HG03460 (cell line): ENCODE results near the gene ULK3.

Experiments
- ATAC-seq: cut with Tn5 transposase; IDR thresholded peaks from one replicate; pipeline ENCODE4 v1.9.1; 2021; ENCODE audit not compliant: unreplicated experiment

Gene ULK3

DNA sequence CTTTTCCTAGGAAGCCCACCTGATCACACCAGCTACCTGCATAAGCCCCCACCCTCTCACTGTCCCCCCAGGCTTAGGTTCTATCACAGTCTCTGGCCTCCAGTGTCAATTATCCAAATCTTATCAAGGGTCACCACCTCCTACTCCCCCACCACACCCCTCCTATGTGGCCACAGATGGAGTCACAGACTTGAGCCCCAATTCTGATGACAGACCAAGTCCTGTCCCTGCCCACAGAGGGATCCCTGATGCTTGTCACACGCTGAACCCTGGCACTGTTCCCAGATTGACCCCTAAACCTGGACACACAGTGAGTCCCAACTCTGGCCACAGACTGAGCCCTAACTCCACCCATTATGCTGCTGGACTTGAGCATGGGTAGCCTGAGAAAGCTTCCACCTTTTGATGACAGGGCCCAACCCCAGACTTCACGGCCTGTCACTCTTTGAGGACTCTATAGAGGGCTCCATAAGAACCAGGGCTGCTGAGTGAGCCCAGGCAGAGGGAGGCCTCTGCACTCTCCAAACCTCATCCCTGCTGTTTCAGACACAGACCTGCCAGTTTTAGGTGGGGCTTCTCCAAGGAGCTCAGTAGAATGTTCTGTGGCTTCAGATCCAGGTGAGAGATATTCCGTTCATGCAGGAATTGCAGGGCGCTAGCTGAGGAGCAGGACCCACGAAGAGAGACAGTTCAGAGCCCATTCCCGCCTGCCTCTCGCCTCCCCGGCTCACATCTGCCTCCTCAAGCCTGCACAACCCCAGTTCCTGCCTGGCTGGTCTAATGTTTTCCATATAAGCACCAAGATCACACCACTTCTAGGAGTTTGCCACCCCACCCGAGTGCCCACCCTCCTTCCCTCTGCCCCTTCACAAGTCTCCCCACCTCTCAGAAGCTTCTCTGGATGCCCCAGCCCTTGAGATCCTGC, 1.8 kb downstream of the ULK3 start:
- no peak for ATAC-seq

GRCh38 chr15:74839526-74840395, 3.2 kb downstream of the ULK3 start:
- no peak for ATAC-seq

DNA sequence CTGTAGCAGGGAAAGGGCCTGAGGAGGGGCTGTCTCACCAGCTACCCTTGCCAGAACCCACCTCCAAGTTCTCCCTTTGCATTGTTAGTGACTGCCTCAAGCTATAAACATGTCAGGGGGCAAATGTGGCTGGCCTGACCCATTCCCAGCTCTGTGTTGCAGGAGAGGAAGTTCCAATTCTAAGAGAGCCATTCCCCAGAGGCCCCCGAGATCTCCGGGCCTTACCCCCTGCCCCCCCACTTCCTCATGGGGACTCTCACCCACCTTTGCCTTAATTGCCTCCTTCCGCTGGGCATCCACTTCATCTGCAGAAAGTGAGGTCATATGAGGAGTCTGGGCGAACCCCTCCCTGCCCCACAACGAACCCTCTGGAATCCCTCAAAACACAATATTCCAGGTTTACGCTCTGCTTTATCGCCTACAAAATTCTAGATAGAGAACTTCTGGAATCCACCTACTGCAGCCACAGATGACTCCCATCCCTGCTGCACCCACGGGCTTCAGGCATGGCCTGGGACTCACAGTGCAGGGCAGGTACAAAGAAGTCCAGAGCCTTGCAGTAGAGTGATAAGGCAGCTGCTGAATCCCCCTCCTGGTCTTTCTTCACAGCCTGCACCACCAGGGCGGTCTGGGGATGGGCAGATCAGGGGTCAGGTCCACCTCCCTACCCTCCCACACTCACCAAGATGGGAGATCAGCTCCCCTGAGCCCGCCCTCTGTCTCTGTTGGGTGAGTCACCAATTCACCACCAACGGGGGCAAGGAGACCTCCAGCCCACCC, 4.0 kb downstream of the ULK3 start:
- ATAC-seq = no peak

GRCh38 chr15:74838137-74838516, 4.8 kb downstream of the ULK3 start:
- ATAC-seq = no peak

GRCh38 chr15:74837482-74838136, 5.3 kb downstream of the ULK3 start:
- ATAC-seq = no peak

DNA sequence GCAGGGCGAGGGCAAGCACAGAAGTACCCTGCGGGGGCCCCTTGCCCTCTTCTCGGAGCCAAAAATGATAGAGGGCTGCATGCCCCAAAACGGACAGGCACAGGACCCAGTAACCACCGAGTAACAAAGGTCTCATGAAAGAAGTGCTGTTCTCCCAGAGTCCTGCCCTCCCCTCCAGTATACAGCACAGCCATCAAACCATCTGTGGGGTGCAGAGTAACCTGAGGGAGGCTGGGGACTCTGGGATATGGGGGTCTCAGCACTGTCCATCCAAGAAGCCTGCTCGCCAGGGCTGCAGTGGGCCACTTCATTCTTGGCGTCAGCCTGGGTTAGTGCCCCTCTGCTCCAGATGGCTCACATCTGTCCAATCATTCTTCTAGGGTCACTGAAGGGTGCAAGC, 6.1 kb downstream of the ULK3 start:
- no peak for ATAC-seq

- ATAC-seq = no peak
Measured at GRCh38 chr15:74835312-74835823, 7.6 kb downstream of the ULK3 start.

DNA sequence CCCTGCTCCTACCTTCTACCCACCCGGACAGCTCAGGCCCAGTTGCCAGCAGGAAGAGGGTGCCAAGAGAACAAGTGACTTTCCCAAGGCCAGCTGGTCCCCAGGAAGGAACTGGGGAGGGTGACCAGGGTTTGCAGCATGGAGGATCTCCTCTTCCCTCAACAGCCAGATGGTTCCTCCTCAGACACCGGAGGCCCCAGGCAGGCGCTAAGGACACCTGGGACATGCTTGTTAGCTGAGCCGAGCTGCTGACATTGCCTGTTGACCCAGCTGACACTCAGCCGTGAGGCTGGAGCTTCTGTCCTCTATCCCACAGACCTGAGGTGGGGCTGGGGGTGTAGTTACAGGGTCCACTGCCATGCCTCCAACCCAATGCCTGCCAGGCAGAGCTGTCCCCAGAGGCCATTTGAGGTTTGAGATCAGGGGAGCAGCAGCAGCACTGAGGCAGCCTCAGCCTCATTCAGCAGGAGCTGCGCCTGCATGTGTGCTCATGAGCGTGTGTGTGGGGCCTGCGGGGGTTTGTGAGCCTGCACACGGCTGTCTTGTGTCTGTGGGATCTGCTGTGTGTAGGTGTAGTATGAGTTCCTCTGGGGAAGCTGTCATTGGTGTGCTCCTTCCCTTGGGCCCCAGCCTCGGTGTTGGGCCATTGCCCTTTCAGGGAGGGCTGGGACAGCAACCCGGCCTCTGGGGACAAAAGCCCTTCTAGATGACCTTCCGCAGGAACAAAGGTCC, 9.4 kb downstream of the ULK3 start:
- ATAC-seq = no peak

GRCh38 chr15:74832826-74833225, 10.1 kb downstream of the ULK3 start:
- no peak for ATAC-seq

GRCh38 chr15:74831813-74832495, 11.0 kb downstream of the ULK3 start:
- no peak for ATAC-seq

DNA sequence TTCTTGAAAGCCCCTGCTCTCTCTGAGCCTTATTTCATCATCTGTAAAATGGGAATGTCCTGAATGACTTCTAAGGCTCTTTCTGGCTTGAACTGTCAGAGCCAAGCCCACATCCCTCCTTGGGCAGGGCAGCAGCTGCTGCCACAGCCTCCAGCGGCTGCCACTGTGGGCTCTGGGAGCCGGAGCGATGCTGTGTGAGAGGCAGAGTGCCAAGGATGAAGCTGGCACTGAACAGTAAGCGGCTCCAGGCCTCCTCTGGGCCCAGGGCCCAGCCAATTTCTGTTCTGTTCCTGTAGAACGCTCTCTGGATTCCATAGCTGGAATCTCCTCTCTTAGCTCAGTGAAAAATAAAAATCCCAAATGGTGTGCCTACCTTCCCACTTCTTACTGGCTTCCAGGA, 12.1 kb downstream of the ULK3 start:
- no peak for ATAC-seq

DNA sequence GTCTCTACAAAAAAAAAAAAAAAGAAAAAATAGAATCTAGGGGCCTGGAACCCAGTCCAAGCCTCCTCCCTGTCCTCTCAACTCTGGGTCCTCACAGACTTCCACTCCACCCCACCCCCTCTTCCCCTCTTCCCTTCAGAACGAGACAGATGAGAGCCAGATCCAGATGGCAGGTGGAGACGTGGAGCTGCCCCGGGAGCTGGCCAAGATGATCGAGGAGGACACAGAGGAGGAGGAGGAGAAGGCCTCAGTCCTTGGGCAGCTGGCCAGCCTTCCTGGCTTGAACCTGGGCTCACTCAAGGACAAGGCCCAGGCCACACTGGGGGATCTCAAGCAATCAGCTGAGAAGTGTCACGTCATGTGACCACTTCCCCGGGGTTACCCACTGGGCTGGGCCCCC, 13.0 kb downstream of the ULK3 start:
- ATAC-seq = no peak

GRCh38 chr15:74829486-74829885, 13.5 kb downstream of the ULK3 start:
- no peak for ATAC-seq

- ATAC-seq = no peak
Measured at GRCh38 chr15:74828835-74829234, 14.1 kb downstream of the ULK3 start.

DNA sequence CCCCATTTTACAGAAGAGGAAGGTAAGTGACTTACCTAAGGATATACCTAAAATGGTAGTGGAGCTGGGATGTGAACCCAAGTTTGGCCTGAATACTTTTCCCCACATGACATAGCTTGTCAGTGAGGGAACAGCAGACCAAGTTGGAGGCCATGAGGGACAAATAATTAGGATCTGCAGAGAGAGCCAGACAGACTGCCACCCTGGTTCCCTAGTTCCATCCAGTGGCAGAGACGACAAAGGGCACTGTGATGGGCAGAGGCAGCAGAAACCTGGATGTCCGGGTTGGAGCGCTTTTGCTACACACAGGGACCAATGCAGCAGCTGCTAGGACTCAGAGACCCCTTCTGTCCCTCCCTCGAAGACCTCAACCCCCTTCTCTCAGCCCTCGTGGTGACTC, 15.3 kb downstream of the ULK3 start:
- no peak for ATAC-seq

DNA sequence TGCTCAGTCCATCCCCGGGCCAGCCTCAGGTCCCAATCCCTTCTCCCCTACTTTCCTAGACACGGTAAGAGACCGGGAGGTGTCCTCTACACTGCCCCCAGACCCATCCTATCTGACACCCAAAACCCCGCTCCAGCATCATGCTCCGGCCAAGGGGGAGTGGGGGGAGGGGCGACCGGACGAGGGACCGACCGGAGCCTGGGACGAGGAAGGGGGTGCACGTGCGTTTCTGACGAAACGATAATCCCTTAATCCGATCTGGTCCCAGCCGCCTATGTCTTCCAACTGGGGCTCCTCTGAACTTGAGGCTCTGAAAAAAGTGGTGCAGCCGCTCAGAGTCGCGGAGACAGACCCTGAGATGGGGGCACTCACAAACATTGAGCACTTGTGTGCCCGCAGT, 16.0 kb downstream of the ULK3 start:
- ATAC-seq = no peak

DNA sequence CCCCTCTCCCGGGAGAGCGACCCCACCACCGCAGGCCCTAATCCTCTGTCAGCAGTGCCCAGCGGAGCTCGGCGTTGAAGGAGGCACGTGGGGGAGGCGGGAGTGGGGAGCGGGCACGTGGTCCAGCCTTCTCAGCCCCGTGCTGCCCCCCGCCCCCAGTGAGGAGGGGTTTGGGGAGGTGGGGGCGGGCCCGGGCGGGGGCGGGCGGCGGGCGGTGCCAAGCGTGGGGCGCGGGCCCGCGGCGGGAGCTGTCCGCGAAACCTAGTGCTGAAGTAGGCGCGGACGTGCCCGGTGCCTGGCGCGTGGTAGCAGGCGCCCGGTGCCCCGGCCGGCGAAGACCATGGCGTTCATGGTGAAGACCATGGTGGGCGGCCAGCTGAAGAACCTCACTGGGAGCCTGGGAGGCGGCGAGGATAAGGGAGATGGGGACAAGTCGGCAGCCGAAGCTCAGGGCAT, 16.6 kb downstream of the ULK3 start, which contains the start of gene CPLX3:
TSS of gene CPLX3 (plus strand) at position 264 of the 456 bp plus-strand sequence. CDS start at position 341, 77 bp downstream.
- no peak for ATAC-seq

DNA sequence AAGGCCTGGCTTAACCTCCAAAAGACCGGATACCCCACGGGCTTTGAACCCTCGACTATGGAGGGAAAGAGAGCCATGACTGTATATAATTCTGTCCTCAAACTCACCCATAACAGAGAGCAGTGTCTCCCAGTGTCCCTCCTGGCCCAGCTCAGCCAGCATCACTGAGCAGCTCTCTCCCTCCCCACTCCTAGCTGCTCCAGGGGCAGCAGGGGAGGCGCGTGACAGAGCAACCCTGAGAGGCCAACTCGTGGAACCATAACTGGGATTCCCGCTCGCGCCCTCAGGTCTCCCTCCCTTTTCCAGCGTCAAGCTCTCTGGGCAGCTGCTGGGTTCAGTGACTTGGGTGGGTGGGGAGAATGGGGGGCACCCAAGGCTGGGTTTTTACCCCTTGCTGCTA, 17.1 kb downstream of the ULK3 start:
- no peak for ATAC-seq

GRCh38 chr15:74824976-74825375, 18.0 kb downstream of the ULK3 start:
- no peak for ATAC-seq
